ENCODE results near the gene RASSF5. TPM values are rescaled to one million over a fixed set of nuclear protein-coding genes. Genes with fewer than 3 reads are reported as not detected.

The RASSF5 gene
- total and polyA plus RNA-seq, 10 of the 15 experiments (the other 5 are each of a cell fraction or from before 2014, with no cell fraction given): 14.0 to 89.6 (median 68.9) TPM

GRCh38 chr1:206493279-206493678, 14.1 kb upstream of the RASSF5 start:
- ChIA-PET SMC1A (ENCODE audit: uncharacterized antibody, unreplicated experiment) (interaction anchor here (1.0 to 11.5 kb wide), 7 partner anchors 10 to 428 kb away, joined by 3 to 146 read pairs (median 4); partner anchors contain the start of gene FCMR), CTCF (interaction anchor here (0.6 to 6.5 kb wide), 10 partner anchors 12 to 171 kb away, joined by 3 to 62 read pairs (median 4); partner anchors contain the start of gene RASSF5), POLR2A (interaction anchor here (1.7 kb wide), 1 partner anchor 14 kb away, joined by 7 read pairs; the partner anchor contains the start of gene RASSF5), RAD21 (ENCODE audit: unreplicated experiment) (interaction anchor here (0.5 to 1.2 kb wide), 3 partner anchors 19 to 90 kb away, joined by 3 read pairs; no protein-coding TSS in a partner anchor)
- WGBS (ENCODE audit: insufficient coverage, insufficient replicate concordance, low lambda C conversion rate, missing lambda C conversion rate): 94% methylated on average over 9 of the region's 9 CpGs
- no peaks in the 10 kb centered on the region for H3K27me3 ChIP-seq (replicated peaks in 1 of 2; ENCODE audit: control insufficient read depth in 2 of 2, insufficient read depth in 2 of 2, low read length in 1 of 2)
- intact Hi-C loops (cut with micrococcal nuclease; ENCODE audit: unreplicated experiment) (loop anchor here (5.0 kb wide), 1 partner anchor 169 kb away; no protein-coding TSS in a partner anchor), in situ Hi-C loops (cut with MboI) (no loop called here)
- no peak overlapping the region for H3K4me2 ChIP-seq (ENCODE audit: control insufficient read depth, insufficient read depth)
- FAIRE-seq (no peak), ATAC-seq (no peak), DNase-seq (ENCODE audit: low read depth, low spot score) (no peak)
- no TSS peak for BruUV-seq (replicated peaks)
- H3K4me3 ChIP-seq: no peak overlapping the region
- H3K9ac ChIP-seq (ENCODE audit: control insufficient read depth, insufficient read depth, low read length): no peak overlapping the region
- H3K79me2 ChIP-seq (ENCODE audit: control insufficient read depth, insufficient read depth, low read length): no peaks in the 10 kb centered on the region
- TF ChIP-seq FOXM1 (IDR thresholded peaks at IDR 0.05; ENCODE audit: low read depth, low read length): no peak
- TF ChIP-seq CBFB (IDR thresholded peaks at IDR 0.05; ENCODE audit: low read depth): no peak
- TF ChIP-seq ETV6 (conservative IDR thresholded peaks at IDR 0.05 in 1 of 2, IDR thresholded peaks at IDR 0.05 in 1 of 2; ENCODE audit: borderline replicate concordance in 1 of 2, low read depth in 1 of 2): no peak
- no peak for TF ChIP-seq EGR1 (IDR thresholded peaks at IDR 0.05; ENCODE audit: borderline replicate concordance in 1 of 2, low read depth in 2 of 2, low read length in 2 of 2)
- no peak for TF ChIP-seq IRF5 (IDR thresholded peaks at IDR 0.05; ENCODE audit: borderline replicate concordance)
- TF ChIP-seq ZNF687 (IDR thresholded peaks at IDR 0.05): no peak
- no peak for TF ChIP-seq STAT1 (conservative IDR thresholded peaks at IDR 0.05)
- TF ChIP-seq CREM (IDR thresholded peaks at IDR 0.05; ENCODE audit: low read depth): no peak
- no peak for TF ChIP-seq CHD2 (IDR thresholded peaks at IDR 0.05; ENCODE audit: borderline replicate concordance, low read depth, low read length)
- TF ChIP-seq SIN3A (IDR thresholded peaks at IDR 0.05; ENCODE audit: low read depth, low read length): no peak
- no peak for TF ChIP-seq CREB1 (IDR thresholded peaks at IDR 0.05; ENCODE audit: low read depth)
- TF ChIP-seq PAX5 (IDR thresholded peaks at IDR 0.05; ENCODE audit: borderline replicate concordance, low read depth, low read length): no peak
- TF ChIP-seq JUNB (IDR thresholded peaks at IDR 0.05): no peak
- peaks cover 34% of the 10 kb centered on the region for H3K4me1 ChIP-seq (ENCODE audit: control insufficient read depth, insufficient read depth, low read length)
- peaks cover 19 to 23% of the 10 kb centered on the region in 2 experiments for H3K36me3 ChIP-seq (ENCODE audit: control insufficient read depth in 2 of 2, insufficient read depth in 2 of 2, low read length in 1 of 2)
- no peaks in the 10 kb centered on the region for H3K9me3 ChIP-seq (replicated peaks; ENCODE audit: control insufficient read depth, insufficient read depth, low read length)
- H3K27ac ChIP-seq (ENCODE audit: control insufficient read depth, insufficient read depth): no peak overlapping the region
- no peak overlapping the region for H2AFZ ChIP-seq (ENCODE audit: control insufficient read depth, low read depth, low read length)
- H4K20me1 ChIP-seq (ENCODE audit: control insufficient read depth, insufficient read depth): no peaks in the 10 kb centered on the region
